Sigmoid colon (tissue), 4 donors: ENCODE measurements around the gene OR4K14.

ENCODE experiments used
- CTCF ChIP-seq, 4 experiments: fragments of 450-650 bp in 3 of 4; fragments of 200-600 bp in 1 of 4; IDR thresholded peaks; one replicate each; pipeline ENCODE4 v1.5.1; 2016 to 2019; ENCODE audit warnings: antibody characterized with exemption in 4 of 4, mild to moderate bottlenecking in 3 of 4, moderate library complexity in 2 of 4
- POLR2A ChIP-seq, 2 donors: fragments of 450-650 bp; IDR thresholded peaks; one replicate each; pipeline ENCODE4 v1.6.1; 2016; ENCODE audit warnings: antibody characterized with exemption in 2 of 2, mild to moderate bottlenecking in 2 of 2, moderate library complexity in 2 of 2
- POLR2AphosphoS5 ChIP-seq, 4 donors: sonication (generic); formaldehyde crosslinking; IDR thresholded peaks; one replicate each; pipeline ENCODE4 v1.6.1; 2017; ENCODE audit warnings: antibody characterized with exemption in 4 of 4

GRCh38 chr14:20001863-20002262 is 17.2 kb downstream of the OR4K14 start, which contains the start of gene OR4Q2:
- no peak for TF ChIP-seq POLR2A (IDR thresholded peaks at IDR 0.05)
- no peak for TF ChIP-seq POLR2AphosphoS5 (IDR thresholded peaks at IDR 0.05)
- no peak for TF ChIP-seq CTCF (IDR thresholded peaks at IDR 0.05)
